K562 (cell line): ENCODE measurements around the gene CCDC106. TPM values are rescaled to one million over a fixed set of nuclear protein-coding genes. Genes with fewer than 3 reads are reported as not detected.

Experiments
- CC2D1A ChIP-seq: fragments of 450-650 bp; IDR thresholded peaks from 2 replicates; pipeline ENCODE4 v1.6.1; 2017; ENCODE audit warnings: mild to moderate bottlenecking
- ELF4 ChIP-seq: fragments of 450-650 bp; formaldehyde crosslinking; IDR thresholded peaks from 2 replicates; pipeline ENCODE4 v1.4.0; 2022; ENCODE audit warnings: missing genetic modification characterization
- ELK1 ChIP-seq: sonication (generic); formaldehyde crosslinking; IDR thresholded peaks from 2 replicates; pipeline ENCODE4 v1.8.1; 2022; ENCODE audit warnings: missing genetic modification reagents
- MCM2 ChIP-seq: fragments of 450-650 bp; IDR thresholded peaks from 2 replicates; pipeline ENCODE4 v1.6.1; 2017; ENCODE audit warnings: low read depth, mild to moderate bottlenecking
- MGA ChIP-seq: fragments of 450-650 bp; IDR thresholded peaks from 2 replicates; pipeline ENCODE4 v1.6.1; 2016; ENCODE audit warnings: mild to moderate bottlenecking, moderate library complexity
- MTA3 ChIP-seq: fragments of 450-650 bp; formaldehyde crosslinking; IDR thresholded peaks from 2 replicates; pipeline ENCODE4 v1.6.1; 2017; ENCODE audit warnings: mild to moderate bottlenecking, borderline replicate concordance
- TARDBP ChIP-seq: fragments of 450-650 bp; IDR thresholded peaks from 2 replicates; pipeline ENCODE4 v1.6.1; 2016
- polyA plus RNA-seq, 8 experiments: library from polyadenylated mRNA; depleted of rRNA in 4 of 8; stranded (reverse) in 5 of 8; unstranded in 3 of 8; fragments of >200 nt; fragmentation: Nextera tagmentation in 2 of 8; fragmentation: Illumina TruSeq in 1 of 8; extraction: Ambion mirVana in 2 of 8; extraction: Trizol in 1 of 8; gene quantifications; 2 replicates each; pipeline versions ENCODE4 v1.2.1 to v1.2.3, GENCODE V29; 2011 to 2014; ENCODE audit warnings: inconsistent platforms in 1 of 8, missing spikeins in 1 of 8
- total RNA-seq, 7 experiments: library from RNA; depleted of rRNA in 6 of 7; stranded (reverse); fragments of >200 nt in 6 of 7; fragmentation: Illumina TruSeq in 2 of 7; extraction: Trizol in 2 of 7; gene quantifications; 2 replicates each; pipeline versions ENCODE4 v1.2.1 to v1.2.3, GENCODE V29; 2011 to 2021; ENCODE audit warnings: low replicate concordance in 1 of 7

Gene CCDC106
- total and polyA plus RNA-seq, 9 of the 15 experiments (the other 6 are each of a cell fraction or from before 2014, with no cell fraction given): 0.10 to 27.5 (median 15.0) TPM; not detected in 1

GRCh38 chr19:55675661-55676354, 27.8 kb downstream of the CCDC106 start (continued):
- no peak for TF ChIP-seq MGA
- no peak for TF ChIP-seq MCM2
- 0 out of 2 replicates have a peak, but pooled peaks have one; percentile 16 for TF ChIP-seq ELF4 (CRISPR knock-in tag)
- TF ChIP-seq ELK1: no peak
- no peak for TF ChIP-seq CC2D1A
- TF ChIP-seq TARDBP: no peak
- TF ChIP-seq MTA3: no peak
